GM12878 (cell line): ENCODE results near the gene COQ2. TPM values are rescaled to one million over a fixed set of nuclear protein-coding genes. Genes with fewer than 3 reads are reported as not detected.

Source experiments
- ATAC-seq: fragments of 200-7000 bp; cut with Tn5 transposase; 3 replicates; pipeline ENCODE4 v1.9.1; 2020; ENCODE audit warnings: mild to moderate bottlenecking, moderate library complexity
- BruUV-seq: library from RNA; stranded (reverse); fragments of 400-500 nt; replicated peaks from 2 replicates; lab custom pipeline; 2021; lab: Mats Ljungman, UMichigan
- CTCF ChIA-PET: fragments of 300-600 bp; sonication (Branson Sonifier 250); formaldehyde crosslinking; extraction: SDS; loops from one replicate; lab custom pipeline; 2021; ENCODE audit warnings: inconsistent platforms; lab: Yijun Ruan, JAX
- POLR2A ChIA-PET: fragments of 350-600 bp; formaldehyde crosslinking; extraction: SDS; loops from one replicate; lab custom pipeline; 2021; ENCODE audit warnings: inconsistent platforms; lab: Charles Lee
- RAD21 ChIA-PET: fragments of 300-600 bp; sonication (Branson Sonifier 250); formaldehyde crosslinking; loops from one replicate; lab custom pipeline; 2023; ENCODE audit warnings: antibody characterized with exemption; ENCODE audit not compliant: unreplicated experiment; lab: Charles Lee
- SMC1A ChIA-PET: fragments of 300-600 bp; sonication (Branson Sonifier 250); formaldehyde crosslinking; loops from one replicate; lab custom pipeline; 2023; ENCODE audit not compliant: unreplicated experiment, uncharacterized antibody; lab: Charles Lee
- DNase-seq: peaks from one replicate; pipeline ENCODE4 v3.0.0-alpha.2; 2011; ENCODE audit warnings: low read depth, low spot score
- FAIRE-seq: peaks from 3 replicates; lab custom pipeline; 2011; peaks lifted over from hg19 to GRCh38; lab: Jason Lieb, UNC
- H2AFZ ChIP-seq: 2 replicates; pipeline ENCODE4 v1.6.0; 2011; ENCODE audit warnings: low read depth, low read length, control low read depth; ENCODE audit not compliant: control insufficient read depth
- H3K27ac ChIP-seq: 2 replicates; pipeline ENCODE4 v1.5.1; 2011; ENCODE audit warnings: control low read depth; ENCODE audit not compliant: control insufficient read depth, insufficient read depth
- H3K27me3 ChIP-seq, 2 experiments: replicated peaks in 1 of 2; 2 replicates each; pipeline versions ENCODE4 v1.6.0 to v1.6.1; 2011; ENCODE audit warnings: low read length in 1 of 2; ENCODE audit not compliant: control insufficient read depth in 2 of 2, insufficient read depth in 2 of 2
- H3K36me3 ChIP-seq, 2 experiments: 2 replicates each; pipeline ENCODE4 v1.5.1; 2011; ENCODE audit warnings: low read length in 1 of 2; ENCODE audit not compliant: control insufficient read depth in 2 of 2, insufficient read depth in 2 of 2
- H3K4me1 ChIP-seq: 2 replicates; pipeline ENCODE4 v1.6.1; 2011; ENCODE audit warnings: mild to moderate bottlenecking, low read length, moderate library complexity, mixed read lengths; ENCODE audit not compliant: control insufficient read depth, insufficient read depth
- H3K4me2 ChIP-seq: 2 replicates; pipeline ENCODE4 v1.6.0; 2011; ENCODE audit warnings: control low read depth; ENCODE audit not compliant: control insufficient read depth, insufficient read depth
- H3K4me3 ChIP-seq: fragments of 200-600 bp; sonication (generic); 2 replicates; pipeline ENCODE4 v1.5.1; 2016
- H3K79me2 ChIP-seq: 2 replicates; pipeline ENCODE4 v1.6.0; 2011; ENCODE audit warnings: low read length; ENCODE audit not compliant: control insufficient read depth, insufficient read depth
- H3K9ac ChIP-seq: 2 replicates; pipeline ENCODE4 v1.8.0; 2011; ENCODE audit warnings: low read length, control low read depth, mixed read lengths; ENCODE audit not compliant: control insufficient read depth, insufficient read depth
- H3K9me3 ChIP-seq: replicated peaks from 3 replicates; pipeline ENCODE4 v1.5.1; 2011; ENCODE audit warnings: mild to moderate bottlenecking, low read length; ENCODE audit not compliant: control insufficient read depth, insufficient read depth
- H4K20me1 ChIP-seq: 2 replicates; pipeline ENCODE4 v1.6.0; 2011; ENCODE audit not compliant: control insufficient read depth, insufficient read depth
- ATF7 ChIP-seq: fragments of 450-650 bp; IDR thresholded peaks from 2 replicates; pipeline ENCODE4 v1.6.1; 2016; ENCODE audit warnings: low read depth, mild to moderate bottlenecking
- BCL11A ChIP-seq: IDR thresholded peaks from 2 replicates; pipeline ENCODE4 v1.6.1; 2011; ENCODE audit warnings: low read depth, low read length
- CBFB ChIP-seq: IDR thresholded peaks from 2 replicates; pipeline ENCODE4 v1.6.1; 2016; ENCODE audit warnings: antibody characterized with exemption, low read depth
- E2F8 ChIP-seq: fragments of 450-650 bp; IDR thresholded peaks from 2 replicates; pipeline ENCODE4 v1.6.1; 2018; ENCODE audit warnings: mild to moderate bottlenecking, low read depth, moderate library complexity; ENCODE audit not compliant: partially characterized antibody
- EP300 ChIP-seq, 2 experiments: fragments of 150-350 bp in 1 of 2; IDR thresholded peaks; 2 replicates each; pipeline ENCODE4 v1.6.1; 2011 to 2012; ENCODE audit warnings: low read depth in 2 of 2, low read length in 2 of 2, borderline replicate concordance in 1 of 2, improper control_type of control experiment in 1 of 2, inconsistent platforms in 1 of 2; ENCODE audit not compliant: control insufficient read depth in 1 of 2
- HDGF ChIP-seq: fragments of 450-650 bp; IDR thresholded peaks from 2 replicates; pipeline ENCODE4 v1.6.1; 2016; ENCODE audit warnings: antibody characterized with exemption
- IRF4 ChIP-seq: IDR thresholded peaks from 2 replicates; pipeline ENCODE4 v1.6.1; 2011; ENCODE audit warnings: low read depth, low read length
- KAT2A ChIP-seq: conservative IDR thresholded peaks from 2 replicates; pipeline ENCODE4 v1.6.1; 2011; ENCODE audit warnings: low read depth, low read length; ENCODE audit not compliant: control insufficient read depth
- KDM1A ChIP-seq: fragments of 200-600 bp; sonication (generic); IDR thresholded peaks from 2 replicates; pipeline ENCODE4 v1.6.1; 2016; ENCODE audit warnings: borderline replicate concordance
- MEF2B ChIP-seq: fragments of 450-650 bp; IDR thresholded peaks from 2 replicates; pipeline ENCODE4 v1.6.1; 2018; ENCODE audit warnings: mild to moderate bottlenecking, moderate library complexity; ENCODE audit not compliant: partially characterized antibody, poor library complexity, severe bottlenecking
- MYB ChIP-seq: fragments of 150-350 bp; IDR thresholded peaks from 2 replicates; pipeline ENCODE4 v1.6.1; 2014; ENCODE audit warnings: mild to moderate bottlenecking, low read depth, low read length, borderline replicate concordance
- NFXL1 ChIP-seq: fragments of 450-650 bp; IDR thresholded peaks from 2 replicates; pipeline ENCODE4 v1.6.1; 2017; ENCODE audit warnings: antibody characterized with exemption, mild to moderate bottlenecking, borderline replicate concordance
- PML ChIP-seq: IDR thresholded peaks from 2 replicates; pipeline ENCODE4 v1.6.1; 2012; ENCODE audit warnings: low read length, inconsistent platforms
- POLR2AphosphoS2 ChIP-seq: IDR thresholded peaks from 2 replicates; pipeline ENCODE4 v1.6.1; 2011; ENCODE audit warnings: low read depth, mild to moderate bottlenecking, low read length, improper control_type of control experiment, moderate library complexity
- RUNX3 ChIP-seq: IDR thresholded peaks from 2 replicates; pipeline ENCODE4 v1.6.1; 2012; ENCODE audit warnings: low read length, inconsistent platforms
- SMARCA5 ChIP-seq: fragments of 450-650 bp; IDR thresholded peaks from 2 replicates; pipeline ENCODE4 v1.6.1; 2017; ENCODE audit warnings: mild to moderate bottlenecking
- TBL1XR1 ChIP-seq: IDR thresholded peaks from 2 replicates; pipeline ENCODE4 v1.6.1; 2012; ENCODE audit warnings: low read depth, low read length, improper control_type of control experiment
- TCF3 ChIP-seq: IDR thresholded peaks from 2 replicates; pipeline ENCODE4 v1.6.1; 2012; ENCODE audit warnings: low read depth, mild to moderate bottlenecking, low read length, borderline replicate concordance; ENCODE audit not compliant: insufficient read depth
- ZBTB4 ChIP-seq: fragments of 450-650 bp; formaldehyde crosslinking; IDR thresholded peaks from 2 replicates; pipeline ENCODE4 v1.4.0; 2022; ENCODE audit warnings: mild to moderate bottlenecking, moderate library complexity
- in situ Hi-C: fragments of 300-500 bp; cut with MboI; formaldehyde crosslinking; loops from 9 replicates; pipeline ENCODE4 v1.14.3; 2018; ENCODE audit warnings: mixed read lengths
- intact Hi-C: fragments of 100-400 bp; cut with micrococcal nuclease; formaldehyde crosslinking; loops from one replicate; pipeline ENCODE4 v1.14.2; 2022; ENCODE audit not compliant: unreplicated experiment
- polyA plus RNA-seq, 11 experiments: library from polyadenylated mRNA; depleted of rRNA in 4 of 11; unstranded in 6 of 11; stranded (reverse) in 5 of 11; fragments of >200 nt; fragmentation: Nextera tagmentation in 4 of 11; fragmentation: Illumina TruSeq in 1 of 11; extraction: Ambion mirVana in 4 of 11; extraction: Trizol in 1 of 11; gene quantifications; 1 replicate in 1 of 11; 2 replicates in 10 of 11; pipeline versions ENCODE4 v1.2.1 to v1.2.3, GENCODE V29; 2011 to 2016; ENCODE audit warnings: inconsistent platforms in 2 of 11, missing spikeins in 2 of 11, low read depth in 1 of 11
- total RNA-seq, 4 experiments: library from RNA; depleted of rRNA in 3 of 4; stranded (reverse); fragments of >200 nt in 3 of 4; fragmentation: Illumina TruSeq in 1 of 4; extraction: Trizol in 1 of 4; gene quantifications; 2 replicates each; pipeline versions ENCODE4 v1.2.1 to v1.2.3, GENCODE V29; 2013 to 2021

COQ2 gene
- total and polyA plus RNA-seq, 10 of the 15 experiments (the other 5 are each of a cell fraction or from before 2014, with no cell fraction given), result 5.0 to 46.7 (median 19.1) TPM

DNA sequence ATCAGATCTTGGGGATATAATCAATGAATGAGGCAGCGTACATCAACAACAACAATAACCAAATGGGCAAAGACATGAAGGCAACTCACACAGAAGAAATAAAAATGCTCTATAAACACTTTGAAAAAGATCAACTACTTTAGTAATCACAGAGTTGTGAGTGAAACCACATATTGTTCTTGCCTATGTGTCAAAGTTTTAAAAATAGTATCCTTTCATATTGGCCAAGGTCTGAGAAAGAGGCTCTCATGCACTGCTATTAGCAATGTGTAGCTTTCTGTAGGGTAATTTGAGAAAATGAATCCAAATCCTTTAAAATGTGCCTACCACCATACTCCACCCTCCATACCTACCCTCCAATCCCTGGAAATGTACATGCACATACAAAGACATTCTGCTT lies 25.0 kb downstream of the COQ2 start (continued):
- TF ChIP-seq RUNX3 (peak; percentile 67), TBL1XR1 (no peak), MEF2B (peak; percentile 41), BCL11A (no peak), NFXL1 (no peak), EP300 (IDR thresholded peaks at IDR 0.05; ENCODE audit: borderline replicate concordance in 1 of 2, control insufficient read depth in 1 of 2, low read depth in 2 of 2, low read length in 2 of 2) (no peak), ZBTB4 (no peak), IRF4 (no peak)

DNA sequence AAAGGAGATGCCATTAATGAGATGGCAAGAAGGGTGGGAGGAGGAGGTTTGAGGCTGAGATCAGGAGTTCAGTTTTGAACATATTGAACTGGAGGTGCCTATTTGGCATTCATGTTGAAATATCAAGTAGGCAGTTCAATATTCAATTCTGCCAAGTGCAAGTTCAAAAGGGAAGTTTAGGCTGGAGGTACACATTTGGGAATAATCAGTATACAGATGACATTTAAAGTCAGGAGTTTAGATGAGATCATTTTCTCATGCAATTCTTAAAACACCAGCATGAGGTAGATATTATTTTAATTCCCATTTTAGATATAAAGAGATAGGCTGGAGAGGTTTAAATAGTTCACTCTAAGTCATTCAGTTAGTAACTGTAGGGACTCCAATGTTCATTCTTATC lies 26.1 kb downstream of the COQ2 start:
- no peak overlapping the region for H2AFZ ChIP-seq
- in situ Hi-C loops, result loop anchor here (10.0 kb wide), 1 partner anchor 184 kb away; no protein-coding TSS in a partner anchor
- peaks cover 32% of the 10 kb centered on the region for H3K4me1 ChIP-seq
- H3K9ac ChIP-seq, result no peak overlapping the region
- no TSS peak for BruUV-seq
- no peak overlapping the region; the same call in 1 of the 2 replicates for H3K27ac ChIP-seq
- no peak overlapping the region for H3K4me2 ChIP-seq
- FAIRE-seq (no peak), DNase-seq (no peak)
- no peaks in the 10 kb centered on the region for H3K9me3 ChIP-seq
- H4K20me1 ChIP-seq, result no peaks in the 10 kb centered on the region
- ChIA-PET POLR2A (interaction anchor here (1.1 to 2.6 kb wide), 3 partner anchors 22 to 148 kb away, joined by 3 to 13 read pairs (median 3); no protein-coding TSS in a partner anchor), SMC1A (interaction anchor here (0.6 to 6.7 kb wide), 7 partner anchors 14 to 184 kb away, joined by 4 to 85 read pairs (median 33); partner anchors contain the start of gene COQ2)
- TF ChIP-seq MYB (no peak), TBL1XR1 (no peak), HDGF (no peak), TCF3 (no peak), ATF7 (no peak), E2F8 (no peak), POLR2AphosphoS2 (no peak), KDM1A (no peak), SMARCA5 (no peak), PML (no peak), KAT2A (no peak), CBFB (no peak)
- TF ChIP-seq, all 136 proteins: peak for 0
- ChIA-PET CTCF (interaction anchor here (1.1 to 4.7 kb wide), 9 partner anchors 13 to 183 kb away, joined by 3 to 74 read pairs (median 11); partner anchors contain the start of gene COQ2), RAD21 (interaction anchor here (1.1 to 4.2 kb wide), 8 partner anchors 9 to 223 kb away, joined by 3 to 52 read pairs (median 9); partner anchors contain the start of genes COPS4 and COQ2)
- no peak for ATAC-seq
- Histone ChIP-seq H3K36me3 (peaks cover 0 to 5% of the 10 kb centered on the region in 2 experiments; a peak in 2 of 4 replicates), H3K79me2 (no peaks in the 10 kb centered on the region), H3K27me3 (no peaks in the 10 kb centered on the region), H3K4me3 (no peak overlapping the region)
- intact Hi-C loops, result loop anchor here (2.0 to 5.0 kb wide), 2 partner anchors 18 to 81 kb away; no protein-coding TSS in a partner anchor
